ENCODE results near the gene IRX2.

Gene IRX2

GRCh38 chr5:2715856-2716255, 35.6 kb downstream of the IRX2 start:
- Histone ChIP-seq H2BK120ac (ENCODE audit: low read depth, low read length) (no peak overlapping the region), H3K4me2 (ENCODE audit: low read length, poor library complexity, severe bottlenecking) (no peak overlapping the region), H3K18ac (ENCODE audit: low read depth in 1 of 2, low read length in 2 of 2) (no peak overlapping the region), H4K8ac (ENCODE audit: low read length) (no peak overlapping the region), H3K9ac (ENCODE audit: low read length) (no peak overlapping the region), H3K9me3 (ENCODE audit: control insufficient read depth, low read length) (no peaks in the 10 kb centered on the region), H3K4ac (ENCODE audit: low read depth in 1 of 2, low read length in 2 of 2) (no peak overlapping the region), H2AK5ac (ENCODE audit: low read length, severe bottlenecking) (no peak overlapping the region), H3K4me3 (ENCODE audit: insufficient read depth in 1 of 2, low read depth in 1 of 2, low read length in 2 of 2) (no peak overlapping the region), H2BK15ac (ENCODE audit: low read depth, poor library complexity, severe bottlenecking) (no peak overlapping the region), H3K27ac (ENCODE audit: low read length, poor library complexity, severe bottlenecking) (no peak overlapping the region), H3K36me3 (ENCODE audit: control insufficient read depth in 1 of 2, insufficient read depth in 2 of 2, low read depth in 1 of 2, low read length in 2 of 2) (no peaks in the 10 kb centered on the region), H3K4me1 (ENCODE audit: control insufficient read depth, insufficient read depth, low read depth, low read length) (no peaks in the 10 kb centered on the region), H2BK5ac (ENCODE audit: low read depth, low read length, poor library complexity, severe bottlenecking) (no peak overlapping the region), H3K79me1 (replicated peaks; ENCODE audit: low read length, poor library complexity, severe bottlenecking) (no peaks in the 10 kb centered on the region), H4K91ac (ENCODE audit: low read length) (no peak overlapping the region), H3K23ac (ENCODE audit: low read length in 2 of 2) (no peak overlapping the region), H2AFZ (ENCODE audit: low read depth, low read length) (no peak overlapping the region), H3K27me3 (ENCODE audit: control insufficient read depth in 1 of 2, insufficient read depth in 1 of 2, low read length in 2 of 2) (peaks cover 0 to 21% of the 10 kb centered on the region in 2 experiments), H3K14ac (ENCODE audit: low read length in 2 of 2) (no peak overlapping the region), H2BK12ac (ENCODE audit: low read length in 2 of 2) (no peak overlapping the region)
- WGBS: 62% methylated on average over 6 of the region's 6 CpGs
- DNase-seq: no peak

GRCh38 chr5:2714805-2715204, 36.7 kb downstream of the IRX2 start:
- Histone ChIP-seq H3K9me3 (ENCODE audit: control insufficient read depth, low read length) (no peaks in the 10 kb centered on the region), H3K79me1 (replicated peaks; ENCODE audit: low read length, poor library complexity, severe bottlenecking) (no peaks in the 10 kb centered on the region)

GRCh38 chr5:2714026-2714425, 37.5 kb downstream of the IRX2 start:
- Histone ChIP-seq H2AK5ac (ENCODE audit: low read length, severe bottlenecking) (no peak overlapping the region), H3K79me1 (replicated peaks; ENCODE audit: low read length, poor library complexity, severe bottlenecking) (no peaks in the 10 kb centered on the region), H2BK15ac (ENCODE audit: low read depth, poor library complexity, severe bottlenecking) (no peak overlapping the region), H3K23ac (ENCODE audit: low read length in 2 of 2) (no peak overlapping the region), H3K14ac (ENCODE audit: low read length in 2 of 2) (no peak overlapping the region), H4K91ac (ENCODE audit: low read length) (no peak overlapping the region), H3K18ac (ENCODE audit: low read depth in 1 of 2, low read length in 2 of 2) (no peak overlapping the region), H3K27me3 (ENCODE audit: control insufficient read depth in 1 of 2, insufficient read depth in 1 of 2, low read length in 2 of 2) (peaks cover 0 to 14% of the 10 kb centered on the region in 2 experiments), H3K9ac (ENCODE audit: low read length) (no peak overlapping the region), H3K36me3 (ENCODE audit: control insufficient read depth in 1 of 2, insufficient read depth in 2 of 2, low read depth in 1 of 2, low read length in 2 of 2) (no peaks in the 10 kb centered on the region), H3K4ac (ENCODE audit: low read depth in 1 of 2, low read length in 2 of 2) (no peak overlapping the region), H2BK120ac (ENCODE audit: low read depth, low read length) (no peak overlapping the region), H2BK12ac (ENCODE audit: low read length in 2 of 2) (no peak overlapping the region), H3K4me1 (ENCODE audit: control insufficient read depth, insufficient read depth, low read depth, low read length) (no peaks in the 10 kb centered on the region), H3K4me2 (ENCODE audit: low read length, poor library complexity, severe bottlenecking) (no peak overlapping the region), H3K27ac (ENCODE audit: low read length, poor library complexity, severe bottlenecking) (no peak overlapping the region), H4K8ac (ENCODE audit: low read length) (no peak overlapping the region), H3K4me3 (ENCODE audit: insufficient read depth in 1 of 2, low read depth in 1 of 2, low read length in 2 of 2) (no peak overlapping the region), H2AFZ (ENCODE audit: low read depth, low read length) (no peak overlapping the region), H2BK5ac (ENCODE audit: low read depth, low read length, poor library complexity, severe bottlenecking) (no peak overlapping the region), H3K9me3 (ENCODE audit: control insufficient read depth, low read length) (no peaks in the 10 kb centered on the region)
- WGBS: 91% methylated on average over 5 of the region's 6 CpGs
- DNase-seq: no peak

More at GRCh38 chr5:2714805-2715204, 36.7 kb downstream of the IRX2 start:
- H2AK5ac ChIP-seq (ENCODE audit: low read length, severe bottlenecking): no peak overlapping the region
- no peak overlapping the region for H2BK120ac ChIP-seq (ENCODE audit: low read depth, low read length)
- H3K4me2 ChIP-seq (ENCODE audit: low read length, poor library complexity, severe bottlenecking): no peak overlapping the region
- H2BK5ac ChIP-seq (ENCODE audit: low read depth, low read length, poor library complexity, severe bottlenecking): no peak overlapping the region
- no peaks in the 10 kb centered on the region for H3K36me3 ChIP-seq (ENCODE audit: control insufficient read depth in 1 of 2, insufficient read depth in 2 of 2, low read depth in 1 of 2, low read length in 2 of 2)
- no peak overlapping the region for H3K18ac ChIP-seq (ENCODE audit: low read depth in 1 of 2, low read length in 2 of 2)
- no peak overlapping the region for H2BK15ac ChIP-seq (ENCODE audit: low read depth, poor library complexity, severe bottlenecking)
- no peaks in the 10 kb centered on the region for H3K4me1 ChIP-seq (ENCODE audit: control insufficient read depth, insufficient read depth, low read depth, low read length)
- H3K27ac ChIP-seq (ENCODE audit: low read length, poor library complexity, severe bottlenecking): no peak overlapping the region
- H3K9ac ChIP-seq (ENCODE audit: low read length): no peak overlapping the region
- DNase-seq: no peak
- peaks cover 0 to 14% of the 10 kb centered on the region in 2 experiments for H3K27me3 ChIP-seq (ENCODE audit: control insufficient read depth in 1 of 2, insufficient read depth in 1 of 2, low read length in 2 of 2)
- no peak overlapping the region for H2AFZ ChIP-seq (ENCODE audit: low read depth, low read length)
- H4K91ac ChIP-seq (ENCODE audit: low read length): no peak overlapping the region
- H3K4ac ChIP-seq (ENCODE audit: low read depth in 1 of 2, low read length in 2 of 2): no peak overlapping the region
- no peak overlapping the region for H3K14ac ChIP-seq (ENCODE audit: low read length in 2 of 2)
- no peak overlapping the region for H2BK12ac ChIP-seq (ENCODE audit: low read length in 2 of 2)
- H3K4me3 ChIP-seq (ENCODE audit: insufficient read depth in 1 of 2, low read depth in 1 of 2, low read length in 2 of 2): no peak overlapping the region
- no peak overlapping the region for H3K23ac ChIP-seq (ENCODE audit: low read length in 2 of 2)
- H4K8ac ChIP-seq (ENCODE audit: low read length): no peak overlapping the region
- WGBS: 82% methylated on average over 6 of the region's 6 CpGs

- Histone ChIP-seq H2AFZ (ENCODE audit: low read depth, low read length) (no peak overlapping the region), H3K4ac (ENCODE audit: low read depth in 1 of 2, low read length in 2 of 2) (no peak overlapping the region), H3K18ac (ENCODE audit: low read depth in 1 of 2, low read length in 2 of 2) (no peak overlapping the region), H4K91ac (ENCODE audit: low read length) (no peak overlapping the region), H3K4me2 (ENCODE audit: low read length, poor library complexity, severe bottlenecking) (no peak overlapping the region), H3K27me3 (ENCODE audit: control insufficient read depth in 1 of 2, insufficient read depth in 1 of 2, low read length in 2 of 2) (peaks cover 0 to 19% of the 10 kb centered on the region in 2 experiments), H3K14ac (ENCODE audit: low read length in 2 of 2) (no peak overlapping the region), H3K9ac (ENCODE audit: low read length) (no peak overlapping the region), H3K4me1 (ENCODE audit: control insufficient read depth, insufficient read depth, low read depth, low read length) (no peaks in the 10 kb centered on the region), H3K9me3 (ENCODE audit: control insufficient read depth, low read length) (no peaks in the 10 kb centered on the region), H3K27ac (ENCODE audit: low read length, poor library complexity, severe bottlenecking) (no peak overlapping the region), H2BK120ac (ENCODE audit: low read depth, low read length) (no peak overlapping the region), H2BK15ac (ENCODE audit: low read depth, poor library complexity, severe bottlenecking) (no peak overlapping the region), H3K79me1 (replicated peaks; ENCODE audit: low read length, poor library complexity, severe bottlenecking) (no peaks in the 10 kb centered on the region), H2BK12ac (ENCODE audit: low read length in 2 of 2) (no peak overlapping the region), H3K23ac (ENCODE audit: low read length in 2 of 2) (no peak overlapping the region), H4K8ac (ENCODE audit: low read length) (no peak overlapping the region), H2BK5ac (ENCODE audit: low read depth, low read length, poor library complexity, severe bottlenecking) (no peak overlapping the region), H3K4me3 (ENCODE audit: insufficient read depth in 1 of 2, low read depth in 1 of 2, low read length in 2 of 2) (no peak overlapping the region), H3K36me3 (ENCODE audit: control insufficient read depth in 1 of 2, insufficient read depth in 2 of 2, low read depth in 1 of 2, low read length in 2 of 2) (no peaks in the 10 kb centered on the region), H2AK5ac (ENCODE audit: low read length, severe bottlenecking) (no peak overlapping the region)
- no peak for DNase-seq
- WGBS: 83% methylated on average over 22 of the region's 24 CpGs
Observed at GRCh38 chr5:2711446-2712425, 39.7 kb downstream of the IRX2 start.
